ENCODE results near the gene FILIP1. TPM values are rescaled to one million over a fixed set of nuclear protein-coding genes. Genes with fewer than 3 reads are reported as not detected.

The FILIP1 gene
- total and polyA plus RNA-seq, 2 of the 4 experiments (the other 2 are of a cell fraction), result under 0.01 to 0.03 TPM

GRCh38 chr6:75261299-75261698 lies 232.3 kb downstream of the FILIP1 start:
- POLR2A ChIA-PET (ENCODE audit: unreplicated experiment), result interaction anchor here (1.0 kb wide), 1 partner anchor 14 kb away, joined by 3 read pairs; no protein-coding TSS in a partner anchor

More at GRCh38 chr6:75261299-75261698, 232.3 kb downstream of the FILIP1 start:
- dilution Hi-C loops (cut with HindIII; ENCODE audit: low sequenced_read_pairs, unreplicated experiment) (no loop called here), in situ Hi-C loops (cut with MboI; ENCODE audit: low sequenced_read_pairs) (loop anchor here (10.0 kb wide), 1 partner anchor 274 kb away; no protein-coding TSS in a partner anchor), intact Hi-C loops (cut with micrococcal nuclease) (no loop called here)
- Histone ChIP-seq H2BK120ac (ENCODE audit: low read depth, low read length) (no peak overlapping the region), H3K9me1 (ENCODE audit: insufficient read depth, low read length) (no peaks in the 10 kb centered on the region; the same call in 1 of the 2 replicates), H3K4me1 (ENCODE audit: control insufficient read depth, insufficient read depth, low read length) (peaks cover 2% of the 10 kb centered on the region; the same call in 1 of the 2 replicates), H4K5ac (ENCODE audit: low read depth, low read length) (no peak overlapping the region), H3K23ac (ENCODE audit: low read depth, low read length) (no peak overlapping the region), H3K9ac (ENCODE audit: low read depth, low read length) (no peak overlapping the region), H4K91ac (ENCODE audit: insufficient read depth, low read depth, low read length) (no peak overlapping the region), H3K27me3 (ENCODE audit: control insufficient read depth, insufficient read depth, low read length) (no peaks in the 10 kb centered on the region), H3K56ac (ENCODE audit: extremely low read depth, insufficient read depth, low read length) (no peak overlapping the region), H2AFZ (replicated peaks; ENCODE audit: low read length, poor library complexity) (no peak overlapping the region), H3K4me3 (ENCODE audit: insufficient read depth, low read depth, low read length) (no peak overlapping the region), H2AK5ac (ENCODE audit: low read depth, low read length) (no peak overlapping the region), H3K9me3 (ENCODE audit: control insufficient read depth, insufficient read depth, low read length) (no peaks in the 10 kb centered on the region), H3K4ac (ENCODE audit: low read depth, low read length) (no peak overlapping the region), H2BK5ac (ENCODE audit: low read depth, low read length, poor library complexity, severe bottlenecking) (no peak overlapping the region), H2BK15ac (ENCODE audit: low read depth, low read length) (no peak overlapping the region), H4K20me1 (ENCODE audit: insufficient read depth, low read length) (peaks cover 7% of the 10 kb centered on the region; the same call in 1 of the 2 replicates), H2AK9ac (replicated peaks; ENCODE audit: low read depth, low read length, poor library complexity) (no peak overlapping the region), H3K14ac (replicated peaks; ENCODE audit: low read depth, low read length) (no peak overlapping the region), H4K8ac (ENCODE audit: low read depth in 2 of 2, low read length in 2 of 2) (no peak overlapping the region), H3K36me3 (ENCODE audit: control insufficient read depth, insufficient read depth, low read length) (peaks cover 21% of the 10 kb centered on the region), H2BK20ac (ENCODE audit: low read depth, low read length) (no peak overlapping the region), H3K18ac (ENCODE audit: low read depth, low read length) (no peak overlapping the region), H3K4me2 (ENCODE audit: low read depth, low read length) (no peak overlapping the region), H3K79me1 (ENCODE audit: low read depth in 1 of 2, low read length in 2 of 2) (peaks cover 30 to 51% of the 10 kb centered on the region in 2 experiments), H3K27ac (ENCODE audit: insufficient read depth, low read length) (no peak overlapping the region)
- DNase-seq (no peak), ATAC-seq (ENCODE audit: low read depth) (no peak)
- BruUV-seq (replicated peaks), result no TSS peak
- WGBS, 2 experiments (ENCODE audit: extremely low coverage in 2 of 2, insufficient read length in 1 of 2), result no CpG with 5 or more reads among the region's 1 CpG
- CTCF ChIA-PET, result no interaction called here
- TF ChIP-seq MAFK (IDR thresholded peaks at IDR 0.05; ENCODE audit: low read depth, low read length) (peak; percentile 98), POLR2A (IDR thresholded peaks at IDR 0.05; ENCODE audit: low read depth, low read length) (no peak)

Data from IMR-90 (cell line).